Epithelial cell of alveolus of lung (primary cell): ENCODE results near the gene CD8A. TPM values are rescaled to one million over a fixed set of nuclear protein-coding genes. Genes with fewer than 3 reads are reported as not detected.

Source experiments
- total RNA-seq: library from RNA; depleted of rRNA; stranded (reverse); fragments of >200 nt; gene quantifications from 2 replicates; pipeline ENCODE4 v1.2.1, GENCODE V29; 2015

Gene CD8A
- not detected in 2 replicates for total RNA-seq

DNA sequence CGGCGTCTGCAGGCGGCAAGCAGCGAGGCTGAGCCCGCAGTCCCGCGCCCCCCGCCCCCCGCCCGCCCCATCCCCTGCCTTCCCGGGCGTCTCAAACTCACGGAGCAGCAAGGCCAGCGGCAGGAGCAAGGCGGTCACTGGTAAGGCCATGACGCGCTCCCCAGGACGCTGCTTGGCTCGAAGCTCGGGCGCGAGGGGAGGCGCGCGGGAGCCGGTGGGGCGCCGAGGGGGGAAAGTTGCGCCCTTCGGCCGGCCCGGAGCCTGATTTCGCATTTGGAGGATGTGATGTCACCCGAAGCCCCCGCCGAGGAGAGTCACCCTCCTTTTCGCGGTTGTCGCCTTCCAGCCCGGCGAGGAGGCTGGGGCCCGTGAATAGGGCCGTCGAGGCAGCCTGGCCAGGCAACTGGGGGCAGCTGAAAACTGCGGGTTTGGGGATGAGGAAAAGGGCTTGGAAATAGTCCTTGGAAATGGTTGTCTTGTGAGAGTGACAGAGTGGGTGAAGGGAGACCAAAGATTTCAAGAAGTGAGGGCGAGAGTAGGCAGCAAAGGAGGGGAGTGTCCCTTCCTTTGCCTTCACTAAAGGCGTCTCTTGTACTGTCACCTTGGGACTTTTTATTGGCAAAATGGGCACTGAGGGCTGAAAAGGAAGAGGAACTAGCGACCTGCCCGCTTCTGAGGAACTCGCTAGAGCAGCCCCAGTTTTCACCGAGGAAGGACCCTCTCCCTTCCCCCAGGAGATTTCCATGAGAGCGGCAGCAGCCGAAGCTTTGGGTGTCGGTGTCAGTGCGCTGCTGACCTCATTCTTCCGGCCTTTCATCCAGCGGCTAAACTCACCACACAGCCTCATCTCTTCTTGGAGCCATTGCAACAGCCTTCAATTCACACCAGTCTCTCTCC is at the start of gene CD8A:
Gene CD8A, minus strand, starts transcription at position 238 of the 897 bp plus-strand sequence. Its CDS starts 88 bp downstream, at position 150.

Other genes with a start within 250 kb of the CD8A start
- 45.9 and 47.1 TPM in 2 replicates for gene CHMP3, start 227.5 kb downstream of the CD8A start, total RNA-seq
- gene RNF103, start 167.0 kb downstream of the CD8A start, total RNA-seq, result 15.3 and 32.4 TPM in 2 replicates
- gene RMND5A, start 70.6 kb downstream of the CD8A start, total RNA-seq, result 11.4 and 22.0 TPM in 2 replicates
- not detected in 2 replicates for gene CD8B, start 71.0 kb upstream of the CD8A start, total RNA-seq
- gene RGPD1, start 151.2 kb upstream of the CD8A start, total RNA-seq, result under 0.01 and 0.08 TPM in 2 replicates
- 0.13 and 1.2 TPM in 2 replicates for gene PLGLB1, start 230.9 kb upstream of the CD8A start, total RNA-seq